Panc1 (cell line): ENCODE results near the gene PLOD3. TPM values are rescaled to one million over a fixed set of nuclear protein-coding genes. Genes with fewer than 3 reads are reported as not detected.

Source experiments
- ATAC-seq: fragments of 200-7000 bp; cut with Tn5 transposase; 2 replicates; pipeline ENCODE4 v1.9.1; 2020; ENCODE audit warnings: mild to moderate bottlenecking, moderate library complexity
- BruUV-seq: library from RNA; stranded (reverse); fragments of 400-500 nt; replicated peaks from 2 replicates; lab custom pipeline; 2021; lab: Mats Ljungman, UMichigan
- CTCF ChIA-PET: fragments of 300-600 bp; sonication (Branson Sonifier 250); formaldehyde crosslinking; loops from one replicate; lab custom pipeline; 2022; ENCODE audit warnings: antibody characterized with exemption; lab: Charles Lee
- POLR2A ChIA-PET: fragments of 300-600 bp; sonication (Branson Sonifier 250); formaldehyde crosslinking; loops from one replicate; lab custom pipeline; 2022; ENCODE audit warnings: antibody characterized with exemption; lab: Charles Lee
- DNase-seq: peaks from one replicate; pipeline ENCODE4 v3.0.0-alpha.2; 2010; ENCODE audit warnings: low read depth, low spot score
- H3K27ac ChIP-seq: 2 replicates; pipeline ENCODE4 v1.5.1; 2011; ENCODE audit warnings: mild to moderate bottlenecking, low read length, inconsistent platforms
- H3K27me3 ChIP-seq: fragments of 200-500 bp; sonication (Bioruptor generic); 2 replicates; pipeline ENCODE4 v1.6.0; 2014; ENCODE audit warnings: low read length, inconsistent platforms; ENCODE audit not compliant: control insufficient read depth, insufficient read depth
- H3K36me3 ChIP-seq: fragments of 200-500 bp; sonication (Bioruptor generic); 2 replicates; pipeline ENCODE4 v1.5.1; 2014; ENCODE audit warnings: inconsistent platforms, mild to moderate bottlenecking, low read length, moderate library complexity; ENCODE audit not compliant: control insufficient read depth, insufficient read depth
- H3K4me1 ChIP-seq: 2 replicates; pipeline ENCODE4 v1.5.1; 2011; ENCODE audit warnings: inconsistent platforms, mild to moderate bottlenecking, low read length, moderate library complexity; ENCODE audit not compliant: control insufficient read depth, insufficient read depth
- H3K4me3 ChIP-seq, 2 experiments: 2 replicates each; pipeline ENCODE4 v1.5.1; 2011 to 2012; ENCODE audit warnings: low read depth in 2 of 2, low read length in 2 of 2, mild to moderate bottlenecking in 2 of 2, inconsistent platforms in 1 of 2, moderate library complexity in 1 of 2
- H3K9me3 ChIP-seq: fragments of 200-500 bp; sonication (Bioruptor generic); 2 replicates; pipeline ENCODE4 v1.5.1; 2014; ENCODE audit warnings: low read depth, mild to moderate bottlenecking, inconsistent platforms, low read length, moderate library complexity; ENCODE audit not compliant: control insufficient read depth, insufficient read depth
- CTCF ChIP-seq: fragments of 450-650 bp; IDR thresholded peaks from 2 replicates; pipeline ENCODE4 v1.5.1; 2017; ENCODE audit warnings: mild to moderate bottlenecking
- POLR2AphosphoS5 ChIP-seq: IDR thresholded peaks from 2 replicates; pipeline ENCODE4 v1.6.1; 2012; ENCODE audit warnings: mild to moderate bottlenecking, low read depth, low read length, moderate library complexity
- REST ChIP-seq, 2 experiments: IDR thresholded peaks; 2 replicates each; pipeline ENCODE4 v1.6.1; 2011 to 2012; ENCODE audit warnings: low read depth in 2 of 2, control low read depth in 1 of 2, low read length in 1 of 2, mild to moderate bottlenecking in 1 of 2, moderate library complexity in 1 of 2; ENCODE audit not compliant: insufficient read depth in 1 of 2
- SIN3A ChIP-seq: IDR thresholded peaks from 2 replicates; pipeline ENCODE4 v1.6.1; 2012; ENCODE audit warnings: low read depth, mild to moderate bottlenecking, low read length, moderate library complexity, borderline replicate concordance; ENCODE audit not compliant: insufficient read depth
- TCF7L2 ChIP-seq: IDR thresholded peaks from 2 replicates; pipeline ENCODE4 v1.6.1; 2011; ENCODE audit warnings: mild to moderate bottlenecking, low read depth, low read length, inconsistent platforms
- in situ Hi-C: cut with HindIII; loops from 2 replicates; pipeline ENCODE4 v1.10.0; 2016; ENCODE audit warnings: low sequenced_read_pairs, low pct_unique_long_range_greater_than_20kb
- intact Hi-C: fragments of 100-400 bp; cut with micrococcal nuclease; formaldehyde crosslinking; loops from one replicate; pipeline ENCODE4 v1.10.0; 2022; ENCODE audit not compliant: unreplicated experiment
- total RNA-seq: library from RNA; stranded (reverse); gene quantifications from one replicate; pipeline ENCODE4 v1.2.1, GENCODE V29; 2021; ENCODE audit not compliant: unreplicated experiment

The PLOD3 gene
- total RNA-seq, 1 experiment from 2014 or later, result 93.0 TPM

- intact Hi-C loops (no loop called here), in situ Hi-C loops (no loop called here)
- no TSS peak for BruUV-seq
- H3K27me3 ChIP-seq, result no peaks in the 10 kb centered on the region
- no peaks in the 10 kb centered on the region for H3K36me3 ChIP-seq
- TF ChIP-seq TCF7L2 (no peak), CTCF (no peak), POLR2AphosphoS5 (no peak), SIN3A (no peak), REST (IDR thresholded peaks at IDR 0.05; ENCODE audit: insufficient read depth in 1 of 2, low read depth in 2 of 2, low read length in 1 of 2) (no peak)
- H3K4me3 ChIP-seq, result no peak overlapping the region
- H3K9me3 ChIP-seq, result no peaks in the 10 kb centered on the region
- CTCF ChIA-PET, result no interaction called here
- no peak overlapping the region for H3K27ac ChIP-seq
- H3K4me1 ChIP-seq, result peaks cover 5% of the 10 kb centered on the region; the same call in 1 of the 2 replicates
- POLR2A ChIA-PET, result no interaction called here
- no peak for DNase-seq
- ATAC-seq, result no peak
Measured at GRCh38 chr7:101210143-101210542, 7.2 kb downstream of the PLOD3 start.

GRCh38 chr7:101208794-101209193, 8.6 kb downstream of the PLOD3 start:
- H3K36me3 ChIP-seq, result no peaks in the 10 kb centered on the region
- CTCF ChIA-PET, result interaction anchor here (0.7 kb wide), 1 partner anchor 50 kb away, joined by 7 read pairs; no protein-coding TSS in a partner anchor

More at GRCh38 chr7:101208794-101209193, 8.6 kb downstream of the PLOD3 start:
- intact Hi-C loops (no loop called here), in situ Hi-C loops (no loop called here)
- TF ChIP-seq TCF7L2, result no peak
- TF ChIP-seq SIN3A, result no peak
- TF ChIP-seq POLR2AphosphoS5, result no peak
- no peak for TF ChIP-seq CTCF
- TF ChIP-seq REST (IDR thresholded peaks at IDR 0.05; ENCODE audit: insufficient read depth in 1 of 2, low read depth in 2 of 2, low read length in 1 of 2), result no peak
- H3K9me3 ChIP-seq, result no peaks in the 10 kb centered on the region
- BruUV-seq, result no TSS peak
- no peak overlapping the region for H3K27ac ChIP-seq
- ATAC-seq, result no peak
- no peaks in the 10 kb centered on the region for H3K4me1 ChIP-seq
- no peak for DNase-seq
- POLR2A ChIA-PET, result no interaction called here
- H3K4me3 ChIP-seq, result no peak overlapping the region
- H3K27me3 ChIP-seq, result no peaks in the 10 kb centered on the region
